IPS-11a (cell line): ENCODE data around the gene COL4A6.
"Not testable (repeated sequence)": the region's sequence is repeated elsewhere in the genome, so short reads cannot be mapped to it uniquely, and the experiment has no call there.

ENCODE experiments used
- H3K4me3 ChIP-seq: one replicate; pipeline ENCODE4 v1.5.1; 2013; ENCODE audit warnings: low read depth, low read length, control low read depth

The COL4A6 gene

GRCh38 chrX:108412783-108413182 lies 25.4 kb downstream of the COL4A6 start:
- no peak overlapping the region for H3K4me3 ChIP-seq

- H3K4me3 ChIP-seq, result no peak overlapping the region
These were observed 38.6 kb downstream of the COL4A6 start for GRCh38 chrX:108399418-108400165.

- H3K4me3 ChIP-seq, result no peak overlapping the region
These were observed 40.4 kb downstream of the COL4A6 start for GRCh38 chrX:108397627-108398391.

GRCh38 chrX:108396986-108397385 lies 41.2 kb downstream of the COL4A6 start:
- H3K4me3 ChIP-seq, result no peak overlapping the region

GRCh38 chrX:108396188-108396891 lies 41.9 kb downstream of the COL4A6 start:
- no peak overlapping the region for H3K4me3 ChIP-seq

GRCh38 chrX:108390976-108391717 lies 47.1 kb downstream of the COL4A6 start:
- H3K4me3 ChIP-seq, result not testable (repeated sequence)

- H3K4me3 ChIP-seq, result no peak overlapping the region
These were observed 53.4 kb downstream of the COL4A6 start for GRCh38 chrX:108384783-108385182.

- no peak overlapping the region for H3K4me3 ChIP-seq
These were observed 58.0 kb downstream of the COL4A6 start for GRCh38 chrX:108380222-108380621.

- H3K4me3 ChIP-seq, result not testable (repeated sequence)
These were observed 61.4 kb downstream of the COL4A6 start for GRCh38 chrX:108376821-108377220.

GRCh38 chrX:108375591-108375990 lies 62.6 kb downstream of the COL4A6 start:
- not testable (repeated sequence) for H3K4me3 ChIP-seq

GRCh38 chrX:108366644-108367406 lies 71.4 kb downstream of the COL4A6 start:
- no peak overlapping the region for H3K4me3 ChIP-seq

- no peak overlapping the region for H3K4me3 ChIP-seq
These were observed 76.2 kb downstream of the COL4A6 start for GRCh38 chrX:108362026-108362425.

- no peak overlapping the region for H3K4me3 ChIP-seq
These were observed 76.9 kb downstream of the COL4A6 start for GRCh38 chrX:108361316-108361715.

- H3K4me3 ChIP-seq, result no peak overlapping the region
These were observed 78.2 kb downstream of the COL4A6 start for GRCh38 chrX:108359806-108360602.

- no peak overlapping the region for H3K4me3 ChIP-seq
These were observed 84.8 kb downstream of the COL4A6 start for GRCh38 chrX:108353452-108353851.

- no peak overlapping the region for H3K4me3 ChIP-seq
These were observed 89.0 kb downstream of the COL4A6 start for GRCh38 chrX:108349210-108349609.

GRCh38 chrX:108348525-108348924 lies 89.7 kb downstream of the COL4A6 start:
- H3K4me3 ChIP-seq, result no peak overlapping the region

GRCh38 chrX:108347800-108348199 lies 90.4 kb downstream of the COL4A6 start:
- no peak overlapping the region for H3K4me3 ChIP-seq

- H3K4me3 ChIP-seq, result no peak overlapping the region
These were observed 94.0 kb downstream of the COL4A6 start for GRCh38 chrX:108344216-108344615.
